Spinal cord (tissue), 10 donors: Measurements from ENCODE around the gene DDAH1. TPM values are rescaled to one million over a fixed set of nuclear protein-coding genes. Genes with fewer than 3 reads are reported as not detected.
"Not testable (repeated sequence)": the region's sequence is repeated elsewhere in the genome, so short reads cannot be mapped to it uniquely, and the experiment has no call there.

Experiments used
- DNase-seq, 6 donors: peaks; one replicate each; pipeline versions ENCODE4 v3.0.0 to v3.0.0-alpha.2; 2013 to 2015; ENCODE audit warnings: low spot score in 6 of 6, low read depth in 4 of 6
- H3K27ac ChIP-seq: one replicate; pipeline ENCODE4 v1.5.1; 2013; ENCODE audit warnings: low read depth, low read length, control low read depth
- H3K27me3 ChIP-seq: one replicate; pipeline ENCODE4 v1.6.1; 2013; ENCODE audit warnings: low read length; ENCODE audit not compliant: control insufficient read depth, insufficient read depth
- H3K36me3 ChIP-seq: one replicate; pipeline ENCODE4 v1.6.1; 2013; ENCODE audit warnings: low read length; ENCODE audit not compliant: control insufficient read depth, insufficient read depth
- H3K4me1 ChIP-seq: one replicate; pipeline ENCODE4 v1.6.1; 2013; ENCODE audit warnings: low read length; ENCODE audit not compliant: control insufficient read depth, insufficient read depth
- H3K4me3 ChIP-seq: one replicate; pipeline ENCODE4 v1.5.1; 2013; ENCODE audit warnings: low read depth, low read length, control low read depth
- H3K9me3 ChIP-seq: one replicate; pipeline ENCODE4 v1.6.1; 2013; ENCODE audit warnings: low read length; ENCODE audit not compliant: control insufficient read depth, insufficient read depth
- WGBS: methylation state at CpG from one replicate; pipeline ENCODE4 v1.1.5; 2013; ENCODE audit warnings: missing lambda C conversion rate; ENCODE audit not compliant: insufficient coverage; 5-methylcytosine and 5-hydroxymethylcytosine counted together
- polyA plus RNA-seq, 2 donors: library from polyadenylated mRNA; unstranded; fragments of 120-200 nt; gene quantifications; one replicate each; pipeline ENCODE4 v1.2.1, GENCODE V29; 2013; ENCODE audit not compliant: insufficient read length in 2 of 2
- total RNA-seq, 2 donors: library from RNA; depleted of rRNA in 1 of 2; stranded (reverse); fragments of 120-200 nt in 1 of 2; fragments of >200 nt in 1 of 2; gene quantifications; one replicate each; pipeline versions ENCODE4 v1.2.3 to v1.2.4, GENCODE V29; 2013 to 2014
- donor health status: healthy.

Gene DDAH1
- total and polyA plus RNA-seq, 4 donors, result 68.1 to 203 (median 122) TPM

- Histone ChIP-seq H3K27ac (no peak overlapping the region), H3K4me1 (no peaks in the 10 kb centered on the region), H3K36me3 (no peaks in the 10 kb centered on the region), H3K27me3 (no peaks in the 10 kb centered on the region), H3K9me3 (no peaks in the 10 kb centered on the region), H3K4me3 (no peak overlapping the region)
- DNase-seq, result no peak
- WGBS, result 100% methylated on average over 1 of the region's 3 CpGs
Measured at GRCh38 chr1:85475055-85475454, 10.1 kb upstream of the DDAH1 start.

- H3K27ac ChIP-seq, result no peak overlapping the region
- 100% methylated on average over 2 of the region's 6 CpGs for WGBS
Measured at GRCh38 chr1:85473390-85473789, 8.4 kb upstream of the DDAH1 start.

GRCh38 chr1:85471558-85471957 is 6.6 kb upstream of the DDAH1 start:
- H3K9me3 ChIP-seq, result no peaks in the 10 kb centered on the region
- DNase-seq, result no peak
- H3K27ac ChIP-seq, result no peak overlapping the region
- no peaks in the 10 kb centered on the region for H3K36me3 ChIP-seq
- H3K4me3 ChIP-seq, result no peak overlapping the region
- no peaks in the 10 kb centered on the region for H3K27me3 ChIP-seq
- H3K4me1 ChIP-seq, result no peaks in the 10 kb centered on the region
- 40% methylated on average over 1 of the region's 1 CpG for WGBS

More at GRCh38 chr1:85473390-85473789, 8.4 kb upstream of the DDAH1 start:
- Histone ChIP-seq H3K4me3 (no peak overlapping the region), H3K36me3 (no peaks in the 10 kb centered on the region), H3K4me1 (no peaks in the 10 kb centered on the region), H3K27me3 (no peaks in the 10 kb centered on the region), H3K9me3 (no peaks in the 10 kb centered on the region)
- DNase-seq, result no peak

- H3K27me3 ChIP-seq, H3K9me3 ChIP-seq, H3K36me3 ChIP-seq, H3K4me3 ChIP-seq, DNase-seq, H3K27ac ChIP-seq: not testable (repeated sequence)
- WGBS, result no CpG with 5 or more reads among the region's 2 CpGs
- H3K4me1 ChIP-seq, result peaks cover 12% of the 10 kb centered on the region
Measured at GRCh38 chr1:85470130-85470529, 5.2 kb upstream of the DDAH1 start.

GRCh38 chr1:85467929-85468540 is 3.1 kb upstream of the DDAH1 start:
- H3K9me3 ChIP-seq, result no peaks in the 10 kb centered on the region
- no peaks in the 10 kb centered on the region for H3K36me3 ChIP-seq
- DNase-seq, result no peak
- H3K4me3 ChIP-seq, result no peak overlapping the region
- no peaks in the 10 kb centered on the region for H3K27me3 ChIP-seq
- 100% methylated on average over 2 of the region's 3 CpGs for WGBS
- peaks cover 17% of the 10 kb centered on the region for H3K4me1 ChIP-seq
- no peak overlapping the region for H3K27ac ChIP-seq

- Histone ChIP-seq H3K4me3 (no peak overlapping the region), H3K36me3 (no peaks in the 10 kb centered on the region), H3K4me1 (peaks cover 18% of the 10 kb centered on the region), H3K27me3 (no peaks in the 10 kb centered on the region), H3K9me3 (no peaks in the 10 kb centered on the region), H3K27ac (no peak overlapping the region)
- DNase-seq, result no peak
- WGBS, result no CpG with 5 or more reads among the region's 5 CpGs
Measured at GRCh38 chr1:85467036-85467435, 2.1 kb upstream of the DDAH1 start.

GRCh38 chr1:85465786-85466134 is 801 bp upstream of the DDAH1 start:
- Histone ChIP-seq H3K27ac (peak overlapping the region; percentile 84), H3K36me3 (no peaks in the 10 kb centered on the region), H3K9me3 (no peaks in the 10 kb centered on the region), H3K4me3 (peak overlapping the region; percentile 76), H3K27me3 (no peaks in the 10 kb centered on the region), H3K4me1 (peaks cover 19% of the 10 kb centered on the region)
- 25% methylated on average over 1 of the region's 1 CpG for WGBS
- peak in 2 of 6 donors; percentile 21 to 57 for DNase-seq

GRCh38 chr1:85464497-85465098 is 361 bp downstream of the DDAH1 start:
- H3K27me3 ChIP-seq, result no peaks in the 10 kb centered on the region
- H3K4me1 ChIP-seq, result peaks cover 19% of the 10 kb centered on the region
- DNase-seq, result peak in 4 of 6 donors; percentile 36 to 82 (median 60)
- peak overlapping the region; percentile 88 for H3K27ac ChIP-seq
- peak overlapping the region; percentile 71 for H3K4me3 ChIP-seq
- no peaks in the 10 kb centered on the region for H3K36me3 ChIP-seq
- WGBS, result 0% methylated on average over 72 of the region's 72 CpGs
- no peaks in the 10 kb centered on the region for H3K9me3 ChIP-seq

- 2% methylated on average over 26 of the region's 26 CpGs for WGBS
- no peaks in the 10 kb centered on the region for H3K36me3 ChIP-seq
- H3K4me1 ChIP-seq, result peaks cover 19% of the 10 kb centered on the region
- peak in 3 of 6 donors; percentile 38 to 85 (median 76) for DNase-seq
- H3K9me3 ChIP-seq, result no peaks in the 10 kb centered on the region
- peak overlapping the region; percentile 88 for H3K27ac ChIP-seq
- peak overlapping the region; percentile 71 for H3K4me3 ChIP-seq
- H3K27me3 ChIP-seq, result no peaks in the 10 kb centered on the region
Measured at GRCh38 chr1:85463731-85464496, 1.0 kb downstream of the DDAH1 start.
